ENCODE results near the gene NFKBIE. TPM values are rescaled to one million over a fixed set of nuclear protein-coding genes. Genes with fewer than 3 reads are reported as not detected.

The NFKBIE gene
- total RNA-seq, 2 donors from 2014 or later = 20.8 to 34.4 TPM

DNA sequence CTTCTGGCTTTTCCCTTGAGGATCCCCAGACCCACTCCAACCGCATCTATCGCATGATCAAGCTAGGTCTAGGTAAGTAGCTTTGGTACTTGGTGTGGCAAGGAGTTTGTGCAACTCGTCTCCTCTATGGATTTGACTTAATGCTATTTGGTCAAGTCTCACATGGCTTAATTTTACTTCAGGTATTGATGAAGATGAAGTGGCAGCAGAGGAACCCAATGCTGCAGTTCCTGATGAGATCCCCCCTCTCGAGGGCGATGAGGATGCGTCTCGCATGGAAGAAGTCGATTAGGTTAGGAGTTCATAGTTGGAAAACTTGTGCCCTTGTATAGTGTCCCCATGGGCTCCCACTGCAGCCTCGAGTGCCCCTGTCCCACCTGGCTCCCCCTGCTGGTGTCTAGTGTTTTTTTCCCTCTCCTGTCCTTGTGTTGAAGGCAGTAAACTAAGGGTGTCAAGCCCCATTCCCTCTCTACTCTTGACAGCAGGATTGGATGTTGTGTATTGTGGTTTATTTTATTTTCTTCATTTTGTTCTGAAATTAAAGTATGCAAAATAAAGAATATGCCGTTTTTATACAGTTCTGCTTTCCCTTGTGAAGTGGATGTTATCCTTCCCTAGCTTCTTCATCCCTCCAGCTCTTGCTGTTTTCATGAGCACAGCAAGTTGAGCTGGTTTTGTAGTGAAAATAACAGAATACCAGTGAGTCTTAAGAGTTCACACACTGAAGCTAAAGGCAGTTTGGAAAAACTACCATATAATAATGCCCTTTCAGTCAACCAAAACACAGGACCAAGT is 11.8 kb downstream of the NFKBIE start:
- Histone ChIP-seq H3K27ac (no peak overlapping the region), H3K27me3 (replicated peaks; ENCODE audit: insufficient read depth) (no peaks in the 10 kb centered on the region), H3K4me1 (replicated peaks) (peaks cover 13% of the 10 kb centered on the region), H3K36me3 (peaks cover 21 to 37% of the 10 kb centered on the region in 2 donors), H3K9me3 (no peaks in the 10 kb centered on the region), H3K4me3 (no peak overlapping the region)
- no peak for TF ChIP-seq POLR2AphosphoS5 (IDR thresholded peaks at IDR 0.05)
- TF ChIP-seq, protein P1, sequence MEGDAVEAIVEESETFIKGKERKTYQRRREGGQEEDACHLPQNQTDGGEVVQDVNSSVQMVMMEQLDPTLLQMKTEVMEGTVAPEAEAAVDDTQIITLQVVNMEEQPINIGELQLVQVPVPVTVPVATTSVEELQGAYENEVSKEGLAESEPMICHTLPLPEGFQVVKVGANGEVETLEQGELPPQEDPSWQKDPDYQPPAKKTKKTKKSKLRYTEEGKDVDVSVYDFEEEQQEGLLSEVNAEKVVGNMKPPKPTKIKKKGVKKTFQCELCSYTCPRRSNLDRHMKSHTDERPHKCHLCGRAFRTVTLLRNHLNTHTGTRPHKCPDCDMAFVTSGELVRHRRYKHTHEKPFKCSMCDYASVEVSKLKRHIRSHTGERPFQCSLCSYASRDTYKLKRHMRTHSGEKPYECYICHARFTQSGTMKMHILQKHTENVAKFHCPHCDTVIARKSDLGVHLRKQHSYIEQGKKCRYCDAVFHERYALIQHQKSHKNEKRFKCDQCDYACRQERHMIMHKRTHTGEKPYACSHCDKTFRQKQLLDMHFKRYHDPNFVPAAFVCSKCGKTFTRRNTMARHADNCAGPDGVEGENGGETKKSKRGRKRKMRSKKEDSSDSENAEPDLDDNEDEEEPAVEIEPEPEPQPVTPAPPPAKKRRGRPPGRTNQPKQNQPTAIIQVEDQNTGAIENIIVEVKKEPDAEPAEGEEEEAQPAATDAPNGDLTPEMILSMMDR (IDR thresholded peaks at IDR 0.05) = peak in 2 of 4 experiments; percentile 38 to 41
- 65% methylated on average over 10 of the region's 10 CpGs for WGBS
- DNase-seq (ENCODE audit: low spot score) = no peak
- intact Hi-C loops (cut with DNase I) = no loop called here

DNA sequence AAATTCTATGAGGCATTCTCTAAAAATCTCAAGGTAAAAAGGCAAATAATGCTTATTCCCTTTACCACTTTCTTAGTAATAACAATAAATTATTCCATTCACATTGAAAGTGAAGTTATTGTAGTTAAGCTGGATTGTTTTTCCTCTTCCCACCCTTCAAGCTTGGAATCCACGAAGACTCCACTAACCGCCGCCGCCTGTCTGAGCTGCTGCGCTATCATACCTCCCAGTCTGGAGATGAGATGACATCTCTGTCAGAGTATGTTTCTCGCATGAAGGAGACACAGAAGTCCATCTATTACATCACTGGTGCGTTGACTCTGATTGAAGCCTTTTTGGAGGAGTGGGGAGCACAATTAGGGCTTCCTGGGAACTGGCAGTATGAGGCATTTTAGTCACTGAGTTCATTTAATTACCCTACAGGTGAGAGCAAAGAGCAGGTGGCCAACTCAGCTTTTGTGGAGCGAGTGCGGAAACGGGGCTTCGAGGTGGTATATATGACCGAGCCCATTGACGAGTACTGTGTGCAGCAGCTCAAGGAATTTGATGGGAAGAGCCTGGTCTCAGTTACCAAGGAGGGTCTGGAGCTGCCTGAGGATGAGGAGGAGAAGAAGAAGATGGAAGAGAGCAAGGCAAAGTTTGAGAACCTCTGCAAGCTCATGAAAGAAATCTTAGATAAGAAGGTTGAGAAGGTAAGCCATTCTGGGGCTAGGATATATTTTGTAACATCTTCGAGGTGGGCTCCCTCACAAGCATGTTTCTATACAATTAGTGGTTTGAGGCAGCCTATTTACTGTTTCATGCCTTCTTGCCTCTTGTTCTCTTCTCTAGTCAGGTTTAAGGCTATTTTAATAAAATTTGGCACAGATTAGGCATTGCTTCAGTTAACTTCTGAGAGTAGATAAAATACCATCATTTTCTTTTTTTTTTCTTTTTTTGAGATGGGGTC is 13.5 kb downstream of the NFKBIE start:
- Histone ChIP-seq H3K4me1 (replicated peaks) (peaks cover 13% of the 10 kb centered on the region), H3K27me3 (replicated peaks; ENCODE audit: insufficient read depth) (no peaks in the 10 kb centered on the region)
- no peak for DNase-seq (ENCODE audit: low spot score)

DNA sequence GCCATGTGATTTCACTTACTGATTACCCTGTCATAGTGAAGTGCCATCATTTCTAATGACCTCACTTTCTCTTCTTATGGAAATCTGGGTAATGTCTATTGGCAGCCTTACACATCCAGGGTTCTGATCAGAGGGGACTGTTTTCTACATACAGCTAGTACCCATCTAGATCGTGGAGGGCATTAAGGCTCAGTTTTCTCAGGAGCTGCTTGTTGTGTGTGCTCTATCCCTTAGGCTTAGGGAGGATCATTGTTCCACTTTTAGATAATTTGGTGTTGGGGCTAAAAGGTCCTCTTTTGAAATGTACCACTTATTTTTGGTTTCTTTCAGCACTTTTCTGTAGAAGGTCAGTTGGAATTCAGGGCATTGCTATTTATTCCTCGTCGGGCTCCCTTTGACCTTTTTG is 14.6 kb downstream of the NFKBIE start:
- H3K36me3 ChIP-seq = peaks cover 21 to 37% of the 10 kb centered on the region in 2 donors
- no peak for TF ChIP-seq POLR2AphosphoS5 (IDR thresholded peaks at IDR 0.05)

More for the DNA sequence above, 13.5 kb downstream of the NFKBIE start:
- Histone ChIP-seq H3K4me3 (no peak overlapping the region), H3K36me3 (peaks cover 21 to 37% of the 10 kb centered on the region in 2 donors), H3K9me3 (no peaks in the 10 kb centered on the region), H3K27ac (no peak overlapping the region)
- TF ChIP-seq POLR2AphosphoS5 (IDR thresholded peaks at IDR 0.05) (no peak), POLR2A (IDR thresholded peaks at IDR 0.05) (no peak)
- TF ChIP-seq, protein P1 (IDR thresholded peaks at IDR 0.05) = no peak
- intact Hi-C loops (cut with DNase I) = no loop called here
- WGBS = 91% methylated on average over 14 of the region's 14 CpGs

DNA sequence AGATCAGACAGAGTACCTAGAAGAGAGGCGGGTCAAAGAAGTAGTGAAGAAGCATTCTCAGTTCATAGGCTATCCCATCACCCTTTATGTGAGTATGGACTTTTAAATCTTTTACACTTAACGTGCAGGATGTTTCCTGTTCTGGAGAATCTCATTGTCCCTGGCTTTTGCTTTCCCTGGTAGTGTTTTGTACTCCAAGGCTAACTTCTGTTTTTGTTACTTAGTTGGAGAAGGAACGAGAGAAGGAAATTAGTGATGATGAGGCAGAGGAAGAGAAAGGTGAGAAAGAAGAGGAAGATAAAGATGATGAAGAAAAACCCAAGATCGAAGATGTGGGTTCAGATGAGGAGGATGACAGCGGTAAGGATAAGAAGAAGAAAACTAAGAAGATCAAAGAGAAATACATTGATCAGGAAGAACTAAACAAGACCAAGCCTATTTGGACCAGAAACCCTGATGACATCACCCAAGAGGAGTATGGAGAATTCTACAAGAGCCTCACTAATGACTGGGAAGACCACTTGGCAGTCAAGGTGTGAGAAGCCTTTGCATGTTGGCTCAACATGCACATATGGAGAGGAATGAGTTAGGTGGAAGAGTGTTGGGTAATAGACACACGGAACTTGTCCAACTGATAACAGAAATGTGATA is 15.2 kb downstream of the NFKBIE start:
- Histone ChIP-seq H3K4me1 (replicated peaks) (peaks cover 9% of the 10 kb centered on the region), H3K27ac (no peak overlapping the region), H3K4me3 (no peak overlapping the region), H3K36me3 (peaks cover 21 to 37% of the 10 kb centered on the region in 2 donors), H3K27me3 (replicated peaks; ENCODE audit: insufficient read depth) (no peaks in the 10 kb centered on the region), H3K9me3 (no peaks in the 10 kb centered on the region)
- 72% methylated on average over 6 of the region's 6 CpGs for WGBS
- TF ChIP-seq POLR2A (IDR thresholded peaks at IDR 0.05) (no peak), POLR2AphosphoS5 (IDR thresholded peaks at IDR 0.05) (no peak)
- TF ChIP-seq, protein P1 (IDR thresholded peaks at IDR 0.05) = no peak
- intact Hi-C loops (cut with DNase I) = no loop called here
- DNase-seq (ENCODE audit: low spot score) = no peak

More for the DNA sequence above, 14.6 kb downstream of the NFKBIE start:
- Histone ChIP-seq H3K27ac (no peak overlapping the region), H3K27me3 (replicated peaks; ENCODE audit: insufficient read depth) (no peaks in the 10 kb centered on the region), H3K9me3 (no peaks in the 10 kb centered on the region), H3K4me1 (replicated peaks) (peaks cover 9% of the 10 kb centered on the region), H3K4me3 (no peak overlapping the region)
- DNase-seq (ENCODE audit: low spot score) = no peak
- 74% methylated on average over 3 of the region's 3 CpGs for WGBS
- intact Hi-C loops (cut with DNase I) = no loop called here
